NOMO-1 (cell line): ENCODE results near the gene SLC6A5.

Source experiments
- DNase-seq, 2 experiments: peaks; one replicate each; lab custom pipeline; 2025; ENCODE audit not compliant: unreplicated experiment in 2 of 2; lab: John Stamatoyannopoulos, UW

Gene SLC6A5

DNA sequence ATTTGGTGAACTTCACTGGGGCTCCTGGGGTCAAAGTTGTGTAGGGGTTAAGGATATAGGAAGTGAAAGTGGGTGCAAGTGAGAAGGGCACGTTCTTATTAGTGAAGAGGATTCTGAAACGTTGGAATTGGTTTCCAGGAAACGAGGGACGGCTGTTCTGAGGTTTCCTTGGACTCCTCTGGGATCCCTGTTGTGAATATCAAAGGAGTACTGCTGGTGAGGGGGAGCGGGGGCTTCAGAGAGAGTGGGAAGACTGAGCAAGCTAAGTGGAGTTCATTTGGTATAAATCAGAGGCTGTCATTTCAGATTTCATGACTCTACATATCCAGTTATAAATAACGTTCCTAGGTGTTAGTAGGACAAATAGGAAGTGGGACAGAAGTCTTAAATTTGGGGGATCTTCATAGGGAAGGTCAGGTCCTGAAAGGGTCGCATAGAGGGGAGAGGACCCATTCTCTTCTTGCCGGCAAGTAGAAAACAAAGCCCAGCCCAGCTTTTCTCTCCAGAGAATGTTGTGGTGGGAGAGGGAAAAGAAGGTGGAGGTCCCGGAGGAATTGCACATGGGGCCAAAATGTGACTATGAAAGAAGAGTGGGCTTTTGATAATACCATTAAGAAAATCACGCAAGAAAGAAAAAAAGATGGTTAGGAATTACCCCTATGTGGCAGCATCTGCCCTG, 68.9 kb downstream of the SLC6A5 start:
- no peak for DNase-seq

DNA sequence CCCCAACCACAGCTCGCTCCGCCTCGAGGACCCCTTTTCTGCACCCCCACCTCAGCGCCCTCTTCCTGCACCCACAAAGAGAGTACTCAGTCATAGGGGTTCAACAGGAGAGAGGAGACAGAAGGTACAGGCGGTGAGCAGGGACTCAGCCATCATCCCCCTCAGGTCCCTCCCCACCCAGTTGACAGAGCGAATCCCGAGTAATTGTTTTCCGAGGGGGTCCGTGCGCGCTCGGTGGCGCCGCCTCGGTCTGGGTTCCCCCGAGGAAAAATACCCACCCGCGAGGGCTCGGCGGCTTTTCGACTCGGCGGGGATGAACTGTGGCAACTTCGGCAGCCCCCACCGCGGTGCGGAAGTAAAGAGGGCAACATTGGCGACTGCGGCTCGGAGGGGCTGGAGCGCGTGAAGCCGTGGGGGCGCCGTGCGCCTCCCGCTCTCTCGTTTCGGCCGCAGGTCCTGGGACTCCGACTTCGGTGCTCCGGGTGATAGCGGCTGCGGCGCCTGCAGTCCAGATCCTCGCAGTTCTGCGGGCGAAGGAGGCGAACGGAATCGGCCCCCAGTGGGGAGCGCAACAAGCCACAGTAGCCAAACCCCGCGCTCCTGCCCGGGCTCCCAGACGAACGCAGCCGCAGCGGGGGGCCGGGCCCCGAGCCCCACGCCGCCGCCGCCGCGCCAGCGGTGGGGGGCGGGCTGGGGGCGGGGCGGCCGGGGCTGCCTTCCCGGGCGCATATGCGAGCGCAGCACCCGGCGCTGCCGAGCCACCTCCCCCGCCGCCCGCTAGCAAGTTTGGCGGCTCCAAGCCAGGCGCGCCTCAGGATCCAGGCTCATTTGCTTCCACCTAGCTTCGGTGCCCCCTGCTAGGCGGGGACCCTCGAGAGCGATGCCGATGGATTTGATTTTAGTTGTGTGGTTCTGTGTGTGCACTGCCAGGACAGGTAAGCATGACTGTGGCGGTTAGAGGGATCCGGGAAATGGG, 69.7 kb downstream of the SLC6A5 start, which contains the start of gene NELL1:
TSS of gene NELL1 (plus strand) at position 743 of the 976 bp plus-strand sequence.
- DNase-seq = no peak

DNA sequence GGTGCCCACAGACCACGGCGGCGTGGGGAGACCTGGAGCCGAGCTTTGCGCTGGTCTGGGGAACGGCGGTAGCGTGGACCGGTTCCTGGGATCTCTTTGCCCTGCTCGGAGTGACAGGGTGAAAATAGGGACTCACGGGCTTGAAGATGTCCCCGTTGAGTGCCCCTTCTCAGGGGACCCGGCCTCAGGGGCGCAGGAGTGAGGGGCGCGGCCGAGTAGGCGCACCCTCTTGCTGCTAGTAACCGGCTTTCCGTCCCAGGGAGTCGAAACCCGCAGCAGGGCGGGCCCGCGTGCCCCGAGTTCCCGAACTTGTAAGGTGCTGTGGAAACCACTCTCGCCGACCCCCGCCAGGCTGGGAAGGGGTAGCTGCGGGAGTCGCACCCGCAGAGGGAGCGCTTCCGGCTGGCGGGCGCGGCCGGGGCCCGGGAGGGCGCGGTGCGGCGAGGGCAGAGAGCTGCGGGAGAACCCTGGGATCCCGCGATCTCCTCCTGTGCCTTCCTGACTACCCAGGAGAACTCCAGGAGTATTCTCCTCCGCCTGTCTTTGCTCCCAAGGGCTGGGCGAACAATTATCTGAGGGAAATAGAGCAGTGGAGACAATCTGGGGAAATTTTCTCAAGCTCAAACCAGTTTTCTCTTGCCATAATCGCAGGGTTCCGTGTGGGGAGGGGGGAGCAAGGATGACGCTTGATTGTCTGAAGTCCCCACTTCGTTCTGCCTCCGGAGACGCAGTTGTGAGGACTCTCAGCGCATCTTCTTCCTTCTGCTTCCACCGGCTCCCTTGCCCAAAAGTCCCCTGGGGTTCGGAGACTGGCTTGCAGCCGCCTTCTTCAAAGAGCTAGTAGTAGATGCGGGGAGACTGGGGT, 70.6 kb downstream of the SLC6A5 start:
- DNase-seq = no peak

DNA sequence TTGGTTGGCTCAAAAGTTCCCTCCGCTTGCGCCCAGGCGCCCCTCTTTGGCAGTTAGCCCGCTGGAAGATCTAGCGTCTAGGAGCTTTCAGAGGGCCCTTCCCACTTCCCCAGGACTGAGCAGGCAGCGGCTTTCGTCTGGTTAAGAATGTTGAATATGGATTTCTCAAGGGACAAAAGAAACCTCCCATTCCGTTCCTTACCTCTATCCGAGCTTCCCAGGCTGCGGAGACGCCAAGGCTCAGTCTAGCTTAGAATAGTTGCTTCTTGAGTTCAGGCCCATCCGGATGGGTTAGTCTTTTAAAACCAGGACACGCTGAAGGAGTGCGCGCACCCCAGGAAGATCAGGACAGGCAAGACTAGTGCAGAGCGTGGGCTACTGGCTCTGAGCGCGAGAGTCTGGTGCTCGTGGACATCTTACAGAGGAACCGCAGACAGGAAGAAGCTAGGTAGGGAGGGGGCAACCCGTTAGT, 71.6 kb downstream of the SLC6A5 start:
- no peak for DNase-seq

DNA sequence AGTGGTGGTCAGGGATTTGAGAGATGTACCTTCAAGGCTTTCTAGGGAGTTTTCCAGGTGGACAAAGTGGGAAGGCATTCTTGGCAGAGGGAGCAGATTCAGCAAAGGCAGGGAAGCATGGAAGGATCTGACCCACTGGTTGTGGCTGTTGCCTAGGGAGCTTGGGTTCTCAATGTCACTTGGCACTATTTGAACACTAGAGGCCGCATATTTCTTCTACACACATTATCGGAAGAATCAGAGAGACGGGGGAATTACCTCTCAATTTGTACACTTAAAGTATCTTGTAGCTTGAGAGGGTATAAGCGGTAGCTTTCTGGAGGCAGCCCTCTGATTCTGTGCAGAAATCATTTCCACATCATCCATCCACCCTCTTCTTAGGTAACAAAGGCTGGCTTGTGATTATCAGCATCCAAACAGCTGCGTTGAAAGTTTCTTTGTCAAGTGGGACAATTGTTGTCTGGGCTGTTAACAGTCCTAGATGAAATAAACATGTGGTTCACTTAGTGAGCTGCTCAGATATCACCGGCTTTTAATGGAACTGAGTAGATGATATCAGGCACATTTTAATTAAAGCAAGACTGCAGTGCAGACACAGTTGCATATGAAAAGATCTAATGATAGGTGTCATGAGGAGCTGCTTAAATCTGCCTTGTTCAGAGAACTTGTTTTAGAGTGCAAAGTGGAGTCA, 72.6 kb downstream of the SLC6A5 start:
- DNase-seq = no peak

DNA sequence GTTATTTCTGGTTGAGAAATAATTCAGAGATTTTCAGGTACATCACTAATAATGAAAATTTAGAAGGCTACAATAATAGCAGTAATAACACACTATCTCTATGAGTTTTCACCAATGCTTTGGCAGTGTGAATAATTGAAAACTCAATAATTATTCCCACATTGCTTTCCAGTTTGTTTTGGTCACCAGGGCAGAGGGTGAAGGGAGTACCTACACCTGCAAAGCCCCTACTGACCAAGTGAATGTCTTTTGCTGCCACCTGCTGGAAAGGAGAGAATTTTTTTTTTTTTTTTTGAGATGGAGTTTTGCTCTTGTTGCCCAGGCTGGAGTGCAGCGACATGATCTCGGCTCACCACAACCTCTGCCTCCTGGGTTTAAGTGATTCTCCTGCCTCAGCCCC, 73.2 kb downstream of the SLC6A5 start:
- no peak for DNase-seq

DNA sequence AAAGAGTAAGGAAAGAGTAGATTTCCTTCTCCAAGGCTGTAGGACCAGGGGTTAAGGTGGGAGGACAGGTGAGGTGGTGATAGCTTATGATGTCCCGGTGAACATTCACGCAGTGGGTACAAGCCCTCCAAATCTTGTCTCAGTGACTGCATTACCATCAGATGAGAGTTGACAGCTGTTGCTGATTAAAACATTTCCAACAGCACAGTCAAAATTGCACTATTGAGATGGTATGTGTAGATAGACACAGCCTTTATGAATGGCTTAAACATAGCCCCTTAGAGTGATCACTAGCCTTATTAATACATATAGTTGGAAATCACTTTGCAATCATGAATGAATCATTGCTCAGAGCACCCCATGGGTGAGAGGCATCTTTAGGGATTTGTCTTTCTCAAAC, 77.2 kb downstream of the SLC6A5 start:
- DNase-seq = no peak

DNA sequence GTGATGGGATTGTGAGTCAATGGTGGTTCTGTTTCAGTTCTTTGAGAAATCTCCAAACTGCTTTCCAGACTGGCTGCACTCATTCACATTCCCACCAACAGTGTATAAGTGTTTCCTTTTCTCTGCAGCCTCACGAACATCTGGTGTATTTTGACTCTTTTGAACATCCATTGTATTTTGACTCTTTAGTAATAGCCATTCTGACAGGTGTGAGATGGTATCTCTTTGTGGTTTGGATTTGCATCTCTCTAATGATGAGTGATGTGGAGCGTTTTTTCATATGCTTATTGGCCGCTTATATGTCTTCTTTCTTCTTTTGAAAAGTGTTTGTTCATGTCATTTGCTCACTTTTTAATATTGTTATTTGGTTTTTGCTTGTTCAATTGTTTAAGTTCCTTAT, 89.4 kb downstream of the SLC6A5 start:
- DNase-seq = no peak

DNA sequence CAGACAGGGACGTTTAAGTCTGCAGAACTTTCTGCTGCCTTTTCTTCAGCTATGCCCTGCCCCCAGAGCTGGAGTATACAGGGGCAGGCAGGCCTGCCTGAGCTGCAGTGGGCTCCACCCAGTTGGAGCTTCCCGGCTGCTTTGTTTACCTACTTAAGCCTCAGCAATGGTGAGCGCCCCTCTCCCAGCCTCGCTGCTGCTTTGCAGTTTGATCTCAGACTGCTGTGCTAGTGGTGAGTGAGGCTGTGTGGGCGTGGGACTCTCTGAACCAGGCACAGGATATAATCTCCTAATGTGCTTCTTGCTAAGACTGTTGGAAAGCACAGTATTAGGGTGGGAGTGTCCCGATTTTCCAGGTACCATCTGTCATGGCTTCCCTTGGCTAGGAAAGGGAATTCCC, 108.5 kb downstream of the SLC6A5 start:
- DNase-seq = no peak
